Gastroesophageal sphincter (tissue), 4 donors: Measurements from ENCODE around the gene ADAM8. TPM values are rescaled to one million over a fixed set of nuclear protein-coding genes. Genes with fewer than 3 reads are reported as not detected.

Experiments
- ATAC-seq: fragments of 150-250 bp; one replicate; pipeline ENCODE4 v1.9.1; 2016; ENCODE audit warnings: mild to moderate bottlenecking, moderate library complexity
- H3K27ac ChIP-seq, 4 donors: fragments of 200-600 bp; sonication (generic) in 3 of 4; 1 replicate in 3 of 4; 2 replicates in 1 of 4; pipeline ENCODE4 v1.5.1; 2016 to 2019
- H3K27me3 ChIP-seq: fragments of 200-600 bp; sonication (generic); one replicate; pipeline ENCODE4 v1.5.1; 2019
- H3K36me3 ChIP-seq, 2 donors: fragments of 200-600 bp; sonication (generic); one replicate each; pipeline ENCODE4 v1.5.1; 2019; ENCODE audit warnings: control low read depth in 1 of 2
- H3K4me1 ChIP-seq, 3 donors: fragments of 200-600 bp; sonication (generic); 1 replicate in 2 of 3; 2 replicates in 1 of 3; pipeline ENCODE4 v1.5.1; 2016 to 2019; ENCODE audit warnings: control low read depth in 2 of 3
- H3K4me3 ChIP-seq, 2 donors: fragments of 200-600 bp; sonication (generic); one replicate each; pipeline ENCODE4 v1.5.1; 2019; ENCODE audit warnings: mild to moderate bottlenecking in 1 of 2, moderate library complexity in 1 of 2
- H3K9me3 ChIP-seq, 3 donors: fragments of 200-600 bp; sonication (generic); one replicate each; pipeline ENCODE4 v1.5.1; 2017 to 2019; ENCODE audit warnings: control low read depth in 2 of 3
- EP300 ChIP-seq: sonication (generic); formaldehyde crosslinking; IDR thresholded peaks from one replicate; pipeline ENCODE4 v1.6.1; 2017; ENCODE audit warnings: antibody characterized with exemption, mild to moderate bottlenecking
- POLR2A ChIP-seq, 2 donors: fragments of 450-650 bp; IDR thresholded peaks; one replicate each; pipeline ENCODE4 v1.6.1; 2017; ENCODE audit warnings: antibody characterized with exemption in 2 of 2, mild to moderate bottlenecking in 2 of 2, moderate library complexity in 1 of 2
- POLR2AphosphoS5 ChIP-seq: sonication (generic); formaldehyde crosslinking; IDR thresholded peaks from one replicate; pipeline ENCODE4 v1.6.1; 2017; ENCODE audit warnings: antibody characterized with exemption
- WGBS, 2 donors: methylation state at CpG; one replicate each; pipeline ENCODE4 v1.1.5; 2018; ENCODE audit warnings: low coverage in 1 of 2; 5-methylcytosine and 5-hydroxymethylcytosine counted together
- total RNA-seq, 4 donors: library from RNA; depleted of rRNA; stranded (reverse); fragments of >200 nt; gene quantifications; one replicate each; pipeline ENCODE4 v1.1.0, GENCODE V29; 2016
- TF ChIP-seq, protein P1 (sequence below), 4 experiments: fragments of 200-600 bp in 2 of 4; fragments of 450-650 bp in 2 of 4; sonication (generic) in 1 of 4; IDR thresholded peaks; one replicate each; pipeline ENCODE4 v1.5.1; 2017 to 2019; ENCODE audit warnings: antibody characterized with exemption in 4 of 4, mild to moderate bottlenecking in 2 of 4, moderate library complexity in 2 of 4

Gene ADAM8
- total RNA-seq, 4 donors from 2014 or later = 2.0 to 6.6 (median 3.3) TPM

DNA sequence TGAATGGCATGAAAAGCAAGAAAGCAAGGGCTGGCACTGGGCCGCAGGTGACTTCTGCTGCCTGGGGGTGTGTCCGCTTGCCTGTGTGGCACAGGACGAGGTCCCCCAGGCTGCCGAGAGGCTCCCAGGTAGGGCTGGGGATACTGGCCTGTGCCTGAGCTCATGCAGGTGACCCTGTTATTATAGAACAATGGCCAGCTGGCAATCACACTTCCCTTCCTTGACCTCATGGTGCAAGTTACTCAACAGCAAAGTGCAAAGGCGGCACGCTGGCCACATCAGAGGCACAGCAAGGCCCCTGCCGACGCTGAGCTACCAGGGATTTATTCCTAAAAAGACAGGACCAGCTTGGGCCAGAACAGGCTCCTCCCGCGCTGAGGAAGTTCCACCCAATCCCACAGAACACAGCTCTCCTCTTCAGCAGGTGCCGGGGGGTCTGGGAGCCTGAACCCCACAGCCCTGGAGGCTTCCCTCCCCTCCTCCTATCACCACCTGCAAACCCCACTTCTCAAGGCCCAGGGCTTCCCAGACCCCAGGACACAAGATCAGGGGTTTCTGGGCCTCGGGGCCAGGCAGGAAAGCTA lies 1.4 kb upstream of the ADAM8 start:
- peaks cover 0 to 52% of the 10 kb centered on the region in 2 donors for H3K36me3 ChIP-seq
- no peak overlapping the region for H3K27ac ChIP-seq
- H3K4me1 ChIP-seq = peaks cover 0 to 26% (median 6%) of the 10 kb centered on the region in 3 donors
- ATAC-seq = no peak
- no peaks in the 10 kb centered on the region for H3K9me3 ChIP-seq
- no peak overlapping the region for H3K4me3 ChIP-seq
- 45 to 80% methylated on average over 2 of the region's 12 CpGs for WGBS, 2 donors
- H3K27me3 ChIP-seq = peaks cover 34% of the 10 kb centered on the region
- TF ChIP-seq, protein P1, sequence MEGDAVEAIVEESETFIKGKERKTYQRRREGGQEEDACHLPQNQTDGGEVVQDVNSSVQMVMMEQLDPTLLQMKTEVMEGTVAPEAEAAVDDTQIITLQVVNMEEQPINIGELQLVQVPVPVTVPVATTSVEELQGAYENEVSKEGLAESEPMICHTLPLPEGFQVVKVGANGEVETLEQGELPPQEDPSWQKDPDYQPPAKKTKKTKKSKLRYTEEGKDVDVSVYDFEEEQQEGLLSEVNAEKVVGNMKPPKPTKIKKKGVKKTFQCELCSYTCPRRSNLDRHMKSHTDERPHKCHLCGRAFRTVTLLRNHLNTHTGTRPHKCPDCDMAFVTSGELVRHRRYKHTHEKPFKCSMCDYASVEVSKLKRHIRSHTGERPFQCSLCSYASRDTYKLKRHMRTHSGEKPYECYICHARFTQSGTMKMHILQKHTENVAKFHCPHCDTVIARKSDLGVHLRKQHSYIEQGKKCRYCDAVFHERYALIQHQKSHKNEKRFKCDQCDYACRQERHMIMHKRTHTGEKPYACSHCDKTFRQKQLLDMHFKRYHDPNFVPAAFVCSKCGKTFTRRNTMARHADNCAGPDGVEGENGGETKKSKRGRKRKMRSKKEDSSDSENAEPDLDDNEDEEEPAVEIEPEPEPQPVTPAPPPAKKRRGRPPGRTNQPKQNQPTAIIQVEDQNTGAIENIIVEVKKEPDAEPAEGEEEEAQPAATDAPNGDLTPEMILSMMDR (IDR thresholded peaks at IDR 0.05) = no peak
- TF ChIP-seq EP300 (no peak), POLR2AphosphoS5 (no peak), POLR2A (IDR thresholded peaks at IDR 0.05) (no peak)

DNA sequence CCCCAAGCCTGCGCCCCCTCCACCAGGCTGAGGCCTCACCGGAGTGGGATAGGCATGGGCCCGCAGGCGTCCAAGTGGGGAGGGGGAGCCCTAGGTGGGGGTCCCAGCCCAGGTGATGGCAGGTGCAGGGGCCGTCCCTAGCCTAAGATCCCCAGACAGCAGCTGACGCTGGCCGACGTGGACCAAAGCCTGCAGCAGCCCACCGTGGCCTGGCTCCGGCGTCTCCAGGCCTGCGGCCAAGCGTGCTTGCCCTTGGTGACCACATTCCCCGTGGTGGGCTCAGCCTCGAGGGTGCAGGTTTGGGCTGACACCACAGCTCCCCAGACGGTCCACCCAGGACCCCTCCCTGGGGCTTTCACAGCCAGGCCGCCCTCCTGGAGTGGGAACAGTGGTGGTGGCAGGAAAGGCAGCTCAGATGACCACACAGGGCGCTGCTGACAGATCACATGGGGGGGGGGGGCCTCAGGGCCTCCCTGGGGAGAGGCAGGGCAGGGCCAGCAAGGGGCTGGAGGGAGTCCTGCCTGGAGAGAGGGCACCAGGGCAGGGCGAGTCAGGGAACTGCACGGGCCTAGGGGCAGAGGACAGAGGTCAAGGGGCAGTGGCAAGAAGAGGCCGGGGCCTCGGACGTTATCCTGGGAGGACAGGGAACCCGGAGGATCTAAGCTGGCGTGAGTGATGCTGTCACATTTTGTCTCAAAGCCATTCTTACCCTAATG lies 767 bp upstream of the ADAM8 start:
- H3K4me3 ChIP-seq = no peak overlapping the region
- no peak overlapping the region for H3K27ac ChIP-seq
- TF ChIP-seq, protein P1 (IDR thresholded peaks at IDR 0.05) = no peak
- TF ChIP-seq EP300 = no peak
- TF ChIP-seq POLR2A (IDR thresholded peaks at IDR 0.05) = no peak
- TF ChIP-seq POLR2AphosphoS5 = no peak
- H3K27me3 ChIP-seq = peaks cover 34% of the 10 kb centered on the region
- ATAC-seq = no peak
- H3K4me1 ChIP-seq = peaks cover 0 to 26% (median 6%) of the 10 kb centered on the region in 3 donors
- H3K9me3 ChIP-seq = no peaks in the 10 kb centered on the region
- H3K36me3 ChIP-seq = peaks cover 0 to 45% of the 10 kb centered on the region in 2 donors
- 74% methylated on average over 4 of the region's 25 CpGs; no CpG with 5 or more reads in 1 of the 2 donors for WGBS, 2 donors

DNA sequence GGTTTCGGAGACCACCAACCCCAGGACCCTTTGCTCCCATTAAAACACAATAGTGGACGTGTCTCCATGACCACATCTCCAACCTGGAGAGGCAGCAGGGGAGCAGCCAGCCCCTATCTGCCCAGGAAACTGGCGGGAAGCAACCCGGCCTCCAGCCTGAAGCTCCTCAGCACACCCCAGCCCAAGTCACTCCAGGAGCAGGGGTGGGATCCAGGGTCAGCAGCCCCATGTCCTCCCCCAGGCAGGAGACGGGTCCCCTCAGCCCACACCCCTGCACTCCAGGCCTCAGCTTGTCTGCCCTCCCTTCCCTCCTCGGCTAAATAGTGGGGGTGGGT lies 601 bp downstream of the ADAM8 start:
- Histone ChIP-seq H3K27ac (no peak overlapping the region), H3K9me3 (no peaks in the 10 kb centered on the region), H3K36me3 (peaks cover 0 to 41% of the 10 kb centered on the region in 2 donors), H3K4me1 (peaks cover 0 to 26% (median 6%) of the 10 kb centered on the region in 3 donors), H3K27me3 (peaks cover 34% of the 10 kb centered on the region), H3K4me3 (peak overlapping the region in 1 of 2 donors; percentile 32)
- no peak for ATAC-seq
- no CpG with 5 or more reads among the region's 6 CpGs for WGBS, 2 donors
- TF ChIP-seq EP300 (no peak), POLR2A (IDR thresholded peaks at IDR 0.05) (no peak), POLR2AphosphoS5 (no peak)
- TF ChIP-seq, protein P1 (IDR thresholded peaks at IDR 0.05) = no peak

DNA sequence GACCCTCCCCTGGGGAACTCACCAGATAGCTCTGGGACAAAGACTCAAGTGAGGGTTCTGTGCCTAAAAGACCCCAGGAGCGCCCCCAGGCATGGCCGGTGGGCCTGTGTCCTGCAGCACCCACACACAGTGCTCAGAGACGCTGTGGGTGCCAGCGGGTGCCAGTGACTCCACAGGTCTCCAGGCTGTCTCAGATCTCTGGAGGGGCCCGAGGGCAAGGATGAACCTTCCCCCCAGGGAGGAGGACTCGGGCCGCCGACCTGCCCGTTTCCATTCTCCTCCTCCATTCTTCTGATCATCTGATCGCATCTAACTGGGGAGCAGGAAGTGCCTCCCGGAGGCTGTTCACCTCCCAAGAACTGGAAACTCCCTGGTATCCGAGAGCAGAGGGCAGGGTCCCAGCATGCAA lies 980 bp downstream of the ADAM8 start:
- Histone ChIP-seq H3K36me3 (peaks cover 0 to 41% of the 10 kb centered on the region in 2 donors), H3K4me1 (peaks cover 0 to 26% (median 6%) of the 10 kb centered on the region in 3 donors), H3K27me3 (peaks cover 34% of the 10 kb centered on the region), H3K27ac (no peak overlapping the region), H3K4me3 (no peak overlapping the region), H3K9me3 (no peaks in the 10 kb centered on the region)
- ATAC-seq = no peak
- WGBS, 2 donors = no CpG with 5 or more reads among the region's 12 CpGs
- TF ChIP-seq, protein P1 (IDR thresholded peaks at IDR 0.05) = no peak
- TF ChIP-seq POLR2AphosphoS5 (no peak), POLR2A (IDR thresholded peaks at IDR 0.05) (no peak), EP300 (no peak)
